ENCODE measurements around the gene PKD1L1.

Gene PKD1L1

GRCh38 chr7:47867286-47867685, 81.0 kb downstream of the PKD1L1 start:
- no peak for DNase-seq (ENCODE audit: low read depth)

GRCh38 chr7:47866120-47866519, 82.1 kb downstream of the PKD1L1 start:
- no peak for DNase-seq (ENCODE audit: low read depth)

DNA sequence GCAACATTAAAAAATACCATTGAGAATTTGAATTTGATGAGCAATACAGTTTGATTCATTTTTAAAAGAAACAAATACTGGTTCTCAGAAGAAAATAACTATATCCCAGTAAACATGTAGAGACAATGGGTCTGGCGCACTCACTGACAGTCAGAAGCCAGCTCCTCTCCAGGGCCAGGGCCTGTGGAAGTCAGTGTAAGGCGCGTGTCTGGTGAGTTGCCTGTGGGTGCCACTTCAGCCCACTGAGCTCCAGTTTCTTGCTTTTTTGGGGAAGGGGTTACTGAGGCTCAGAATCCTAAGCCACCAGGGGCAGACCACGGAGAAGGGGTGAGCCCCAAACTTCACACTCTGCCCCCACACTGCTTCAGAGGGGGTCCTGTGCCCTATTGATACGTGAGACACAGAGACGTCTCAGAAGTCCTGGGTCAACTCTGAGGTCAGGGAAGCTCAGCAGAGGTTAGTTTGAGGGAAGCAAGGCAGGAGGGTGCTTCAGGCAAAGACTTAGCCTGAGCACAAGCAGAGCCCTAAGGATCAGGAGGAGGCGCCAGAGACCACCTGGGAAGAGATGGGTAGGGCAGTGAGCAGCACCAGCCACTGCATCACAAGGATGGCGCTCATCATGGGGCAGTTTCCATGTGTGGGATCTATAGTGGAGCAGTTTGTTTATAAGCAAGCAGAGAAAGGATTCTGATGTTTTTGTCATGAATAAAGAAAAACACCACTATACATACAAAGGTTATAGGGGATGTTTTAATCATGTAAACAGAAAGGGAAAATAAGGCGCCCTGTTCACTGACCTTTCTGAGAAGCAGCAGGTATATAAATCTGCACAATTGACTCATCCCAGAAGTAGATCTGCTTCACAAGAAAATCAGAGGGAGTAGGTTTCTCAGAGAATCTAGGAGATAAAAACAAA, 95.7 kb downstream of the PKD1L1 start:
- no peak for DNase-seq (ENCODE audit: low read depth)

- no peak for DNase-seq (ENCODE audit: low read depth)
These were observed 101.1 kb downstream of the PKD1L1 start for GRCh38 chr7:47847207-47847606.

- DNase-seq (ENCODE audit: low read depth), result peak; percentile 19
These were observed 102.0 kb downstream of the PKD1L1 start for GRCh38 chr7:47846138-47846836.

GRCh38 chr7:47844311-47844710, 104.0 kb downstream of the PKD1L1 start:
- DNase-seq (ENCODE audit: low read depth), result no peak

DNA sequence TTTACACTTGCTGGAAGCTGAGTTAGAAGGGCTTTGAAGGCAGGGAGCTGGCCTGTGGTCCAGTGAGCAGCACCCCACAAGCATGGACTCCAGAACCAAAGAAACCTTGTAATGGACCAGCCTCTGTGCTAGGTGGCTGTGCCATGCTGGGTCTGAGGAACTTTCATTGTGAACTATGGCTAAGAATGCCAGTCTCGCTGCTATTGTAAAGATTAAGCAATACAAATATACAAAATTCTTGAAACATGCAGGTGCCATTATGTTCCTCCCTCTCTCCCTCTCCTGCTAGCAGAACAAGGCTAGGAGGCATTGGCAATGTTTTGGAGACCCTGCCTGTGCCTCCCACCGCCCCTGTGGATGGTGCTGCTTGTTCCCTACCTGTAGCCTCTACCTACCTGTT, 105.0 kb downstream of the PKD1L1 start:
- DNase-seq (ENCODE audit: low read depth), result no peak

DNA sequence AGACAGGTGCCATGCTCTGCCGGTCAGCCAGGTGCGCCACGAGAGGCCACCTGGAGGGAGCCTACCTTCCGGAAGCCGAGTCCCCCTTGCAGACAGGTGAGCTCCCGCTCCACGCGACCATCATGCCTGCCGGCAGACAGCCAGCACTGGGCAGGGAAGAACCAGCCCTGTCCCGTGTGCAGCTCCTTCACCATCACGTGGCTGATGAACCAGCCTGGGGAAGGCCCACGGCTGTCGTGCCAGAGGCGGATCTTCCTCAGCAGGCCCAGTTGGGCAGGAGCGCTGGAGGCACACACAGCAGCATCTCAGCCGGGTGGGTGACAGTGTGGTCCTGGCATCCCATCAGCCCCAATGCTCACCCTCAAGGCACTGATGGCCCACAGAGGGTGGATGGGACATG, 108.9 kb downstream of the PKD1L1 start:
- no peak for DNase-seq (ENCODE audit: low read depth)

- no peak for DNase-seq (ENCODE audit: low read depth)
These were observed 110.4 kb downstream of the PKD1L1 start for GRCh38 chr7:47837826-47838225.

DNA sequence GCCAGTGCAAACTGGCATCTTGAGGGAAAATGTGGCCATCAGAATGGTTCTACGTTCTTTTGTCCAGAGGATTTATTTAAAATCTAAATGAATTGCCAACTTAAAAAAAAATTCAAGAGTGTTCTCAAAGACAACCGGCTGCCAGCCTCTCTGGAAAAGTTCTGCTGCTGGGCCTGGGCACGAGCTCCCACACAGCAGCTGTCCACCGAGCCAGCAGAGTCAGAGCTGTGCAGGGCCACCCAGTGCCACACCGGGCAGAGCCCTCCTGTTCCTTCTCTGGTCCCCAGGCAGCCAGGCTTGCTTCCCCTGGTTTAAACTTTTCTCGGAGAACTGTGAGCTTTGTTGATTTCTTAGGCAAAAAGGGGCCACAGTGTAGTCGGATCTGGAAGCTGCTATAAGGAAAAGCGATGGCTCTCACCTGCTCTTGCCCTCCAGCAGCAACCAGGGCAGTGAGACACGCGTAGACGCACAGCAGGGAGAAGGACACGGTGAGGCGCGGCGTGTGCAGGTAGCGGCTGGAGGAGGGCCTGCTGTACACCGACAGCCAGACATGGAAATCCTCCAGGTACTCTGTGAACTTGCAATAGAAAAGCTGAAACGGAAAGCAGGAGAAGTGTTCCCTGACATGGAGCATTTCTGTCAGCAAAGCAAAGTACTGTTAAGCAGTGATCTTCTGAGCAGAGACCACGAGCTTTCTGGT, 111.6 kb downstream of the PKD1L1 start:
- no peak for DNase-seq (ENCODE audit: low read depth)

GRCh38 chr7:47836080-47836479, 112.2 kb downstream of the PKD1L1 start:
- no peak for DNase-seq (ENCODE audit: low read depth)

GRCh38 chr7:47833211-47833610, 115.1 kb downstream of the PKD1L1 start:
- no peak for DNase-seq (ENCODE audit: low read depth)

DNA sequence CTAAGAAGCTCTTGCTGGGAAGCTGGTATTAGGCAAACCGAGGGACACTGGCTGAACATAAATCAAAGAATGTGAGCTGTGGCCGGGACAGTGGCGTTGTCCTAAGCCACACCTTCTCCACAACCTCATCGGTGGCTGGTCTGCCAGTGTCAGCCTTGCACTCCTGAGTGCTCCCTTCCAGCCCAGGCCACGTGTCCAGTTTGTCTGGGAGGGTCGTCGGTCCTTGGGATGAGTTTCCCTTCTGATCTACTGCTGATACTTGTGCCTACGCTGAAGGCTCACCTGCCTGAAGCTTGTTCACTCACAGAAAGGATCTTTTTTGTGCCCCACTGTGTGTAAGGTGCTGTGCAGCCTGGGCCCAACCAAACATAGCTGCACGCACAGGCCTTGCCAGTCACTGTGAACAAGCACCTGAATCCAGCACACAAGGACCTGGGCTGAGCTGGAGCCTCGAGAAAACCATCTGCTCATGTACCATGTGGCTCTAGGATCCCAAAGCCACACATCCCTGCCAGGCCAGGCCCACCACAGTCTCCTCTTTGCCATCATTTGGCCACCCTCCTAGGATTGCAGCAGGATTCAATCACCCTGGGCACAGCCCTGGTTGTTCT, 116.1 kb downstream of the PKD1L1 start:
- no peak for DNase-seq (ENCODE audit: low read depth)

DNA sequence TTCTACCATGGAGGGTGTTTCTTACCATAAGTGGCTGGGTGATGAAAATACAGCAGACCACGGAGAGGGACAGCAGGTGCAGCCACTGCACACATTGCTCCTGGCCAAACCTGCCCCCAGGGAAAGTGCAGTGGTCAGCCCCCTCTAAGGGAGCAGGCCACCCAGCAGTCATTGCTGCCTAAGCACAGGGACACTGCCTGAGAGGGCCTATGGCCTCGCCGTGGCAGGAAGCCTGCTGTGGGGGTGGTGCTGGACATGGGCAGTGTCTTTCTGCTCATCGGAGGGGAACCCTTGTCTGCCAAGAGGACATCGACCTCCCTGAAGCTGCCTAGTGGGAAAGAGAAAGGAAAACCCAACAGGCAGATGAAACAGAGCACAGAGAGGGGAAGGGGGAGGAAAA, 118.3 kb downstream of the PKD1L1 start:
- no peak for DNase-seq (ENCODE audit: low read depth)

- no peak for DNase-seq (ENCODE audit: low read depth)
These were observed 120.4 kb downstream of the PKD1L1 start for GRCh38 chr7:47827871-47828270.

GRCh38 chr7:47827351-47827756, 120.9 kb downstream of the PKD1L1 start:
- no peak for DNase-seq (ENCODE audit: low read depth)

DNA sequence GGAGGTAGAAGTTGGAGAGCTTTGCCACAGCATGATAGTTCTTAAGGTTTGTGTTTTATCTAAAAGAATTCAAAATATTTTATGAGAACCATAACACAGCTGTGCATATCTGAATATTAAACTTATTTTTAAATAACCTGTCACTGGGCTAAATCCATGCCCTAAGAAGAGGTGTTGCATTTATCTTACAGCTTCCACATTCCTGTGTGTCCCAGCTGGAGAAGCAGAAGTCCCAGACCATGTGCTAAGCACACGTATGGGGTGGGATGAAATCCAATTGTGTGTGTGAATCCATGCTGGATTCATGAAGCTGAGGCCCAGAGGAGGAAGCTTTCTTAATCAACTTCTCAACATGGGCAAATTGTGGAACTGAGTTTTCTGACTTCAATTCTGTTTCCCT, 121.5 kb downstream of the PKD1L1 start:
- DNase-seq (ENCODE audit: low read depth), result no peak

- DNase-seq (ENCODE audit: low read depth), result no peak
These were observed 128.7 kb downstream of the PKD1L1 start for GRCh38 chr7:47819607-47819920.

DNA sequence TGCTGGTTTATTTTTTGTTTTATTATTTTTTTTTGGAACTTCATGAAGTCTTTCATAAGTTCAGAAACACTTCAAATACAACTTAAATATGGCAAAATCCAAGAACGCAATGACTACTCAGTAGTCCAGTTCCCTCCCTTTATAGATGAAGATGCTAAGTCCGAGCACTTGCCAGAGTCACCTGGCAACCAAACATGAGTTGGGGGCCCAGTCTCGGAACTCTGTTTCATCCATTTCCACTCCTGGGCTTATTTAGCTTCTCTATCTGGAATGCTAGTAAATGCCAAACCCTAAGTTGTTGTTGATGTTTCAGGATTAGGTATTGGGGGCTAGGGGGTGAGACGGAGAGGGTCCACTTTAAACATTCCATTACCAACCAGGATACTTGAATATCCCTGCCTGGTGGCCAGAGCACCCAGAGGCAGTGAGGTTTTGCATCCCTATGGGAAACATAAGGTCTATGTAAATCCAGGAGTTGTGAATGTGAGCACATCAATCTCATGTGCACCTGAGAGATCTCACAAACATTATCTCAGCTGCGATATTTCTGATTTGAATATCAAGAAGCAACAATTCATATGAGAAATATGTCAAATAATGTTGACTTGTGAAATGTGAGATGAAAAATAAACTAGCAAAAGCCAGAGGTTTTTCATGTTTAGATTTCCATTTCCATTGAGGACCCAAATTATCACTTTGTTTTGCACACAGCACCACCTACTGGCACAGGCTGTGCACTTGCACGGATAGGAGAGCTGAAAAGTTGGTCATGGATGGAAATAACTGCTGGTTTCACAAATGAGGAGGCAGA, 129.3 kb downstream of the PKD1L1 start:
- no peak for DNase-seq (ENCODE audit: low read depth)

- DNase-seq (ENCODE audit: low read depth), result no peak
These were observed 130.3 kb downstream of the PKD1L1 start for GRCh38 chr7:47817917-47818316.

DNA sequence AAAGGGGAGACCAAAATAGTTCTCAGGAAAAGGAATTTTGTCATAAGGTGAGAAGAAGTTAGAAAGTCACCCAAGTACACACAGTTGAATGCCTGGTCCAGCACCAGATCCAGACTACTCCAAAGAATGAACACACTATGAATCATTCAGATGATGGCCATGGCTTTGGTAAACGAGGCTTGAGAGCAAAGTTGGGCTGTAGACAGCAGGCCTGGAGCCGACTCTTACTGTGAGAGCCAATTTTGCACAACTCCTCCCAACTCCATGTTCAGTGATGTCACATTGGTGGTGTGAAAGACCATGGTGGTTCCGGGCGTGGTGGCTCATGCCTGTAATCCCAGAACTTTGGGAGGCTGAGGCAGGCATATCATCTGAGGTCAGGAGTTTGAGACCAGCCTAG, 131.6 kb downstream of the PKD1L1 start:
- DNase-seq (ENCODE audit: low read depth), result no peak

GRCh38 chr7:47815867-47816266, 132.4 kb downstream of the PKD1L1 start:
- DNase-seq (ENCODE audit: low read depth), result no peak

Measured in non-pigmented ciliary epithelial cell (primary cell).